CD4-positive, alpha-beta T cell treated with Interferon alpha-2 for 1 hour (primary cell): ENCODE measurements around the gene FRMD7.

ENCODE experiments used
- DNase-seq, 2 donors: peaks; one replicate each; pipeline ENCODE4 v3.0.0-alpha.2; 2020 to 2022

Gene FRMD7

GRCh38 chrX:132031867-132032266 lies 96.0 kb downstream of the FRMD7 start:
- no peak for DNase-seq

- DNase-seq, result no peak
Measured at GRCh38 chrX:132030264-132030663, 97.6 kb downstream of the FRMD7 start.
